Measurements from ENCODE around the gene FXYD1. TPM values are rescaled to one million over a fixed set of nuclear protein-coding genes. Genes with fewer than 3 reads are reported as not detected.
A peak's percentile ranks its signal among the peaks of the same experiment; 100 is the strongest.

Gene FXYD1
- total RNA-seq, 2 experiments from 2014 or later, result not detected

DNA sequence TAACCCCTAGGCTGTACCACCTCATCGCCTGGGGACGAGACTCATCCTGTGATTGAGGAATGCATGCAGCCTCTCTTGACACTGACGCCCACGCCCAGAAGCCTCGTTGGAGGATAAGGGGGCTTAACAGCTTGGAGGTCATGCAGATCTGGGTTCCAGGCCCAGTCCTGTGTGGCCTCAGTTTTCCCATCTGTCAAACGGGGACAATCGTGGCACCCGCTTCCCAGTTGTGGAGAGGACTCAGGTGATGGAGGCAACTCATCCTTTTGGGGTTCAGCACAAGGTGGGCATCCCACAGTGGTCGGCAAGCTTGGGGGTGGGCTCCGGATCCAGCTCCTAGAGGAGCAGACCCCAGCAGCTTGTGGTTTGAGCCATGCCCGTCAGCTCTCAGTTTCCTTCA is 2.4 kb upstream of the FXYD1 start:
- peaks cover 4% of the 10 kb centered on the region for H3K27me3 Mint-ChIP-seq
- H3K4me1 Mint-ChIP-seq, result peaks cover 9% of the 10 kb centered on the region
- DNase-seq (no peak), ATAC-seq (ENCODE audit: low read depth) (no peak)
- no peak overlapping the region for H3K4me3 Mint-ChIP-seq
- H3K27ac Mint-ChIP-seq, result no peak overlapping the region
- POLR2A ChIA-PET, result no interaction called here
- H3K9me3 Mint-ChIP-seq, result no peaks in the 10 kb centered on the region
- no peaks in the 10 kb centered on the region for H3K36me3 Mint-ChIP-seq

DNA sequence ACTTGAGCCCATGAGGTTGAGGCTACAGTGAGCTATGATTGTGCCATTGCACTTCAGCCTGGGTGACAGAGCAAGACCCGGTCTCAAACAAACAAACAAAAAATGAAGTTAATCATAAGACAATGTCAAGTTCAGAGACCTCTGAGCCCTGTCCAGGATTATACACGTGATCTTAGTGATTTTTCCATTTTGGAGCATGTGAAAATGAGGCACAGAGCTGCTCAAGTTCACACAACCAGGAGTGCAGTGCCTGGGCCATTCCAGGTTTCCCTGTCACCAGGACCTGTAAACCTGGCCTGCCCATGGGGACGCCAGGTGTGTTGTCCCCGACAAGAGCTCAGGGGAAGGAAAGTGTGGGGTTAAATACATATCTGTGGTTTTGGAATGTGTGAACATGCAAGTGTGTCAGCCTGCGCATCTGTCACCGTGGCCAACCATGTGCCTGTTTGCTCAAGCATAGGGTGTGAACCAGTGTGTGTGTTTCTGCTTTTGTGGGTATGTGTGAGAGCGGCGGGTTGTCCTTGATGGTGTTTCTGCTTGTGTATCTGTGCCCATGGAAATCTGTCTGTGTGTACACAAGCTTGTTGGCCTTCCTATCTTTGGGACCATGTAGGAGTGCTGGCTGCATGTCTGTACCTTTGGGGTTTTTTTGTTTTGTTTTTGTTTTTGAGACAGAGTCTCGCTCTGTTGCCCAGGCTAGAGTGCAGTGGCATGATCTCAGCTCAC is 1.5 kb upstream of the FXYD1 start:
- no peak overlapping the region for H3K27ac Mint-ChIP-seq

DNA sequence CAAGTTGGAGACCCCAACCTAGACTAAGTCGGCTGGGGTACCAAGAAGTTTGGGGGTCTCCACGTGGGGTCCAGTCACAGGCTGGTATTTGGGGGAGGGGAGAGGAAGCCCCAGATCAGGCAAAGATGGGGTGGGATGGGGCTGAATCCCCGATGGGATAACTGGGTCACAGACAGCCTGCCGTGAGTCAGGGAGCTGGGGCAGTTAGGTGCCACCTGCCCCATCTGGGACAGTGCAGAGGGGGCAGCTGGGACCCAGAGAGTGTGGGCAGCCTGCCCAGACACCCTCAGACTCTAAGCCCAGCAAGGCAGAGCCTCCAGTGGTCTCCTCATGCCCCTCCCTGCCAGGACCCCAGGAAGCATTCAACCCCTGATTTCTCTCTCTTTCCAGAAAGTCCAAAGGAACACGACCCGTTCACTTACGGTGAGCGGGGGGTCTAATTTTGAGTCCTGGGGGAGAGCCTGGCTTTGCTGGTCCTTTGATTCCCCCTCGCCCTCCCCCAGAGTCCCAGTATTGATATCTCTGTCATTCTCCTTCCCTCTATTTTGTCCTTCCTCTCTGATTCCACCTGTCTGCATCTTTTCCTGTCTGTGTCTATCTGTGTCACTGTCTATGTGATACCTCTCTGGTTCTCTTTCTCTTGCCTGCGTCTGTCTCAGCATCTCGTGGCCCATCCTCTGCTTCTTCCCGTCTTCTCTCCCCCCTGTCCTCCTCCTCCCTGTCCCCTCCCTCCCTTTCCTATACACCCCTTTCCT is 1.8 kb downstream of the FXYD1 start:
- ATAC-seq (ENCODE audit: low read depth) (no peak), DNase-seq (no peak)
- no peaks in the 10 kb centered on the region for H3K36me3 Mint-ChIP-seq
- POLR2A ChIA-PET, result interaction anchor here (0.9 to 1.9 kb wide), 3 partner anchors 14 to 128 kb away, joined by 3 to 16 read pairs (median 4); partner anchors contain the start of gene FXYD5
- H3K4me1 Mint-ChIP-seq, result peaks cover 22% of the 10 kb centered on the region
- peak overlapping the region; percentile 64 for H3K4me3 Mint-ChIP-seq
- H3K27ac Mint-ChIP-seq, result no peak overlapping the region
- H3K27me3 Mint-ChIP-seq, result peaks cover 12% of the 10 kb centered on the region
- H3K9me3 Mint-ChIP-seq, result no peaks in the 10 kb centered on the region

More for the DNA sequence above, 1.5 kb upstream of the FXYD1 start:
- Mint-ChIP-seq H3K4me3 (no peak overlapping the region), H3K36me3 (no peaks in the 10 kb centered on the region), H3K4me1 (peaks cover 16% of the 10 kb centered on the region), H3K9me3 (no peaks in the 10 kb centered on the region), H3K27me3 (peaks cover 5% of the 10 kb centered on the region)
- DNase-seq (no peak), ATAC-seq (ENCODE audit: low read depth) (no peak)
- POLR2A ChIA-PET, result no interaction called here

DNA sequence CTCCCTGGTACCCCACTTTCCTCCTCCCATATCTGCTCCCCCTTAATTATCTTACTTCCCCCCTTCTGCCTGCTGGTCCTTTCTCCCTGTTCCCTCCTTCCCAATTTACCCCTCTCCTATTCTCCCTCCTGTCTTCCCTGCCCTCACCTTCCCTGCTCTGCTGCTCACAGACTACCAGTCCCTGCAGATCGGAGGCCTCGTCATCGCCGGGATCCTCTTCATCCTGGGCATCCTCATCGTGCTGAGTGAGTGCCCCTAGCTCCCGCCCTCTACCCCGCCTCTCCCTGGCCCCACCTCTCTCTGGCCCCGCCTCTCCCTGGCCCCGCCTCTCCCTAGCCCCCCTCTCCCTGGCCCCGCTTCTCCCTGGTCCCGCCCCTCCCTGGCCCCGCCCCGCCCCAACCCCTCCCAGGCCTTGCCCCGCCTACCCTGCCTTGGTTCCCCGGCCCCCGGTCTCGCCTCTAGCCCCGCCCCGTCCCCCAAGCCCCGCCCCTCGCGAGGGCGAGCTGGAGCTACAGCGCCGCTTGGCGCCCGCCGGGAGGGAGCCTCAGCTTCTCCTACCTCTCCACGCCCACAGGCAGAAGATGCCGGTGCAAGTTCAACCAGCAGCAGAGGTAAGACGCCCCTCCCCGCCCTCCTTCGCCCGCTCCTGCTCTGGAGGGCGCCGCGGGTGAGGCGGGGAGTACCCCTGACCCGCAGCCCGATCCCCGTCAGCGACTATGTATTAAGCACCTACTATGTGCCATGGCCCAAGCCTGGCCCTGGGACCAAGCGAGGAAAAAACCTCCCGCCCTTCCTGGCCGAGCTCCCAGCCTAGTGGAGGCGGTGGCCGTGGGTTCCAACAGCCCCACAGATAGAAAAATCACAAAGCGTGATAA is 2.6 kb downstream of the FXYD1 start:
- Mint-ChIP-seq H3K27ac (peak overlapping the region; percentile 78), H3K4me3 (peak overlapping the region; percentile 86), H3K36me3 (no peaks in the 10 kb centered on the region), H3K27me3 (peaks cover 12% of the 10 kb centered on the region), H3K4me1 (peaks cover 18% of the 10 kb centered on the region), H3K9me3 (no peaks in the 10 kb centered on the region)
- POLR2A ChIA-PET, result interaction anchor here (0.6 to 1.9 kb wide), 13 partner anchors 13 to 206 kb away, joined by 3 to 16 read pairs (median 3); partner anchors contain the start of genes FFAR1, FXYD5 and USF2
- ATAC-seq (ENCODE audit: low read depth) (peak; percentile 88), DNase-seq (peak; percentile 98)

DNA sequence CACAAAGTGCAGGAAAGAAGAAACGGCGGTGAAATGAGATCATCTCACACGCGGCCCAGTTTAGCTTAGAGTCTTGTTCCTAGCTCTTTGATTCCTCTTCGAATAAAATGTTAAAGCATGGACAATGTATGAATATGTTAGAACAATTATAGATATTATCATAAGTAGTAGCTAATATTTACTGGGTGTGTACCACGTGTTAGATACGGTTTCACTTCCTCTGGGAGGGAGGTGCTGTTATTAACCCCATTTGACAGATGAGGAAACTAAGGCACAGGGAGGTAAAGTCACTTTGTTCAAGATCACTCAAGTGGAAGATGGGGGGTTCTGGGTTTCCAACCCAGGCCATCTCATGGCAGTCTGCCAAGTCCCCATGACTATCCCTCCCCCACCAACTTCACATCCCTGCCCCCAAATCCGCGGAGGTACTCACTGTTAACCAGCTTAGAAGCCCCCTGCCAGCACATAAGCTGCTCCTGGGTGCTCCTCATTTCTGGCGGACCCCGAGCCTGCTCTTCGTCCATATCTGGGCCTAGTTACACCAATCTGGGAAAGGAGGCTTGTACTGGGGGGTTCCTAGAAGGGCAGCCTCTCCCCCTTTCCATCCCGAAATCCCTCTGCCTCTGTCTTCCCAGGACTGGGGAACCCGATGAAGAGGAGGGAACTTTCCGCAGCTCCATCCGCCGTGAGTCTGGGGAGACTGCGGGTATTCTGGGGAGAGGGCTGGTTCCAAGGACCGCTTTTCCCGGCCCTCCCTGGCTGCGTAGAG is 3.4 kb downstream of the FXYD1 start:
- Mint-ChIP-seq H3K9me3 (no peaks in the 10 kb centered on the region), H3K4me3 (peak overlapping the region; percentile 86), H3K4me1 (peaks cover 18% of the 10 kb centered on the region), H3K27me3 (peaks cover 12% of the 10 kb centered on the region), H3K27ac (peak overlapping the region; percentile 78), H3K36me3 (no peaks in the 10 kb centered on the region)
- POLR2A ChIA-PET, result interaction anchor here (0.6 to 1.9 kb wide), 13 partner anchors 12 to 205 kb away, joined by 3 to 16 read pairs (median 3); partner anchors contain the start of genes FFAR1, FXYD5 and USF2
- no peak for ATAC-seq (ENCODE audit: low read depth)
- no peak for DNase-seq

DNA sequence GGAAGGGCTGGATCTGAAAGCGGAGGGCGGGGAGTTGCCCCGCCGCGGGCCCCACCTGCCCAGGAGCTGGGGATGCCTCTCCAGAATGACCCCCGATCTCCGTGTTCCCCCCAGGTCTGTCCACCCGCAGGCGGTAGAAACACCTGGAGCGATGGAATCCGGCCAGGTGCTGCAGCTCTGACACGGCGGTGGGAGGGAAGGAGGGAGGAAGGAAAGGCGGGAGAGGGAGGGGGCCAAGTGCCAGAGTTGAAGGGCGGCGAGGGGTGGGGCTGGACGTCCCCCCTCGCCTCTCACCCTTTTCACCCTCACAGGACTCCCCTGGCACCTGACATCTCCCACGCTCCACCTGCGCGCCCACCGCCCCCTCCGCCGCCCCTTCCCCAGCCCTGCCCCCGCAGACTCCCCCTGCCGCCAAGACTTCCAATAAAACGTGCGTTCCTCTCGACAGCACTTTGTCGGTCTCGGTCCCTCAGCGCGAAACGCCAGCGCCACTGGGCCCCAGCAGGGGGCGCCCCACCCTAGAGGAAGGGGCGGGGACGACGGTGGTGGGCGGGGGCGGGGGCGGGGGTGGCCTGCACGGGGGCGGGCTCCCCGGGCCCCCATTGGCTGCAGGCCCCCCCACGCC is 4.1 kb downstream of the FXYD1 start:
- no peaks in the 10 kb centered on the region for H3K9me3 Mint-ChIP-seq
- peak overlapping the region; percentile 63 for H3K4me3 Mint-ChIP-seq
- ATAC-seq (ENCODE audit: low read depth) (peak; percentile 30), DNase-seq (peak; percentile 87)
- H3K27ac Mint-ChIP-seq, result peak overlapping the region; percentile 36
- no peaks in the 10 kb centered on the region for H3K36me3 Mint-ChIP-seq
- H3K27me3 Mint-ChIP-seq, result peaks cover 10% of the 10 kb centered on the region
- POLR2A ChIA-PET, result interaction anchor here (0.7 to 1.9 kb wide), 6 partner anchors 11 to 125 kb away, joined by 3 to 16 read pairs (median 4); partner anchors contain the start of gene FXYD5
- H3K4me1 Mint-ChIP-seq, result peaks cover 18% of the 10 kb centered on the region

DNA sequence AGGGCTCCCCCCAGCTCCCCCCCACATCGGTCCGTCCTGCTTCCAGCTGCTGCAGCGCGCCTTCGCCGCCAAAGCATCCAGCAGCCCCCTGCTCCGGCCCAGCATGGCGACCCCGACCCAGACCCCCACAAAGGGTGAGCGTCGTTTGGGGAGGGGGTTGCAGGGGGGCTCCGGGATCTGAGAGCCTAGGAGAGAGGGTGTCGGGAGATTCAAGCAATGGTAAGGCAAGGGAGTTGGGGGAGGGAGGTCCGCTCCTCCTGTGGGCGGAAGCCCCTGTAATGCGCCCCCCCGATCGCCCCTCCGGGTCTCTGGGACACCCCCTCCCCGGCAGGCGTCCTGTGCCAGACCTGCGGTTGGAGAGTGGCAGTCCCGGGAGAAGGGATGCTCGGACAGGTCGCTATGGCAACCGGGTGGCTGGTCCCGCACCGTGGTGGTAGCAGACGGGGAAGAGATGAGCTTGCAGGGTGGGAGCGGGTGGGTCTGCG is 4.6 kb downstream of the FXYD1 start, which contains the start of gene FXYD7:
Gene FXYD7 (plus strand): TSS at position 25 of the 485 bp plus-strand sequence. CDS start 79 bp downstream, at position 104.
- H3K4me3 Mint-ChIP-seq, result peak within 1 kb of the TSS; percentile 86
- POLR2A ChIA-PET, result interaction anchor here (0.7 to 1.1 kb wide), 3 partner anchors 71 to 125 kb away, joined by 3 to 5 read pairs (median 3); no protein-coding TSS in a partner anchor
- peaks cover 10% of the 10 kb centered on the region for H3K27me3 Mint-ChIP-seq
- peaks cover 18% of the 10 kb centered on the region for H3K4me1 Mint-ChIP-seq
- DNase-seq (no peak), ATAC-seq (ENCODE audit: low read depth) (no peak)
- peak within 1 kb of the TSS; percentile 36 for H3K27ac Mint-ChIP-seq
- H3K36me3 Mint-ChIP-seq, result no peaks in the 10 kb centered on the region
- no peaks in the 10 kb centered on the region for H3K9me3 Mint-ChIP-seq

DNA sequence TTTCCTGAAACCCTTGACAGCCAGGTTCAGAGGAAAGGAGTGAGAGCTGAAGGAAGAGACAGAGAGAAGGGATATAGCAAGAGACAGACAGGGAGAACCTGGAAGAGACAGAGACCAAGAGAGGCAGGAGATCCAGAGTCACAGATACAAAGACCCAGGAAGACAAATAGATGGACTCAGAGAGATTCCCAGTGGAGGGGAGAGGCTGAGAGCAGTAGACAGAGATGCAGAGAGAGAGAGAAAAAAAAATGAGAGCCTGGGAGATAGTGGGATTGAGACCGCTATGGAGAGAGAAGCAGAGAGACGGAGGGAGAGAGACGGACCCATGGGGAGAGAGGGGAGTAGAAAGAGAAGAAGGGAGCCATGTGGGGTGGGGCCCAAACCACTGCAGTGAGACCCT is 5.2 kb downstream of the FXYD1 start:
- Mint-ChIP-seq H3K4me1 (peaks cover 18% of the 10 kb centered on the region), H3K27me3 (peaks cover 10% of the 10 kb centered on the region)
- POLR2A ChIA-PET, result interaction anchor here (0.6 kb wide), 1 partner anchor 310 kb away, joined by 4 read pairs; no protein-coding TSS in a partner anchor

DNA sequence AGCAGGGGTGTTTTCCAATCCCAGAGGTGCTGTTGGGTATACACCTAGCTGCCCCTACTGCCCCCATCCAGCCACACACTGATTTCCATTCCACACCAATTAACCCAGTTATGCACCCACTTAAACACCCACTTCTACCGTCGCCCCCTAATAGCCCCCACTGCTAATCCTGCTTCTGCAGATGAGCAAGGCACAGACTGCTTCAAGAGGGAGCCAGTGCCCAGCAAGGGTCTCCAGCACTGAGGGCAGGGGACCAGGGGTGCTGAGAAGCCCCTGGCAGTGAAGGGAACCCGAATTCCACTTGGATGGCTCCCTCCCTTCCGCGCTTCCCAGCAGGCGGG is 5.6 kb downstream of the FXYD1 start:
- H3K27me3 Mint-ChIP-seq, result peaks cover 10% of the 10 kb centered on the region
- no peaks in the 10 kb centered on the region for H3K36me3 Mint-ChIP-seq
- H3K4me1 Mint-ChIP-seq, result peaks cover 18% of the 10 kb centered on the region
- POLR2A ChIA-PET, result interaction anchor here (0.6 kb wide), 1 partner anchor 309 kb away, joined by 4 read pairs; no protein-coding TSS in a partner anchor
- no peak for DNase-seq
- H3K27ac Mint-ChIP-seq, result no peak overlapping the region
- H3K4me3 Mint-ChIP-seq, result no peak overlapping the region
- ATAC-seq (ENCODE audit: low read depth), result no peak
- no peaks in the 10 kb centered on the region for H3K9me3 Mint-ChIP-seq

More for the DNA sequence above, 5.2 kb downstream of the FXYD1 start:
- Mint-ChIP-seq H3K27ac (no peak overlapping the region), H3K36me3 (no peaks in the 10 kb centered on the region), H3K4me3 (peak overlapping the region; percentile 0), H3K9me3 (no peaks in the 10 kb centered on the region)
- no peak for DNase-seq
- ATAC-seq (ENCODE audit: low read depth), result no peak

DNA sequence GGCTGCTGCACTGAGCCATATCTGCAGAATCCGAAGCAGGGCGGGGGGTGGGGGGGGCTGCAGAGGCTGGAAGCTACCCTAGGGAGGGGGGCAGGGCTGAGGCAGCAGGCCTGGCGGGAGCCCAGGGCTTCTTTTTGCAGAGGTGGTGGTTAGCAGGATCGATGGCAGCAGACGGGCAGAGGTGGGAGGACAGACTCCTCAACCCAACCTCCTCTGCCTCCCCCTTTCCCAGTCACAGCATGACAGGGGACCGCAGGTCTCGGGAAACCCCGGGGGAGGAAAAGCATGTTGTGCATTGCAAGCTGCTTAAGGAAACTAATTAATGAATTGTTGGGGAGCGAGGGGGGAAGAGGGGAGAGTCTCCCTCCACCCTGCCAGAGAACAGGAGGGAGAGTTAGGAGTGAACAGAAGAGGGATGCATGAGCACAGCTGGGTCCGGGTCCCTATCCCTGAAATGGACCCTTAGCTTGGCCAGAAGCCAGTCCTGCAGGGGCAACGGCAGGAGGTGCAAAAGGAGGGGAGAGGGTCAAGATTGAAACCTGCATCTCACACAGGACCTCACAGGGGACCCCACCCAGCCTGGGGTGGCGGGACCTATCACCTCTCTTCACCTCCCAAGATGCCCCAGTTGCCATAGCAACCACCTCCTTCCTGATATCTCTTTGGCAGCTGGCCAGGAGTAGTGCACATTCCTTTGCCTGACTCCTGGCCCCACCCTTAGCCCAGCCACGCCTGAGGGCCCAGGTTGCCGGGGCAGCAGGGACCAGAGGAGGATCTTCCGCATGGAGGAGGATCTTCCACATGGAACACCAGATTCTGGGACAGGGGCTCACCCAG is 6.2 kb downstream of the FXYD1 start:
- no peak for ATAC-seq (ENCODE audit: low read depth)
- peaks cover 18% of the 10 kb centered on the region for H3K4me1 Mint-ChIP-seq
- POLR2A ChIA-PET, result interaction anchor here (1.2 to 1.4 kb wide), 2 partner anchors 18 to 67 kb away, joined by 3 to 5 read pairs; no protein-coding TSS in a partner anchor
- H3K27me3 Mint-ChIP-seq, result peaks cover 10% of the 10 kb centered on the region
- no peak for DNase-seq
- no peaks in the 10 kb centered on the region for H3K9me3 Mint-ChIP-seq
- no peak overlapping the region for H3K27ac Mint-ChIP-seq
- H3K36me3 Mint-ChIP-seq, result no peaks in the 10 kb centered on the region
- no peak overlapping the region for H3K4me3 Mint-ChIP-seq

All from activated naive CD8-positive, alpha-beta T cell treated with anti-CD3 and anti-CD28 coated beads, Interleukin-2, amount 10 ng/mL, durations not matched to agents 7 days and 5 days (primary cell).